A549 (cell line): Measurements from ENCODE around the gene C3orf22.

ENCODE experiments used
- CHD2 ChIP-seq: fragments of 150-350 bp; IDR thresholded peaks from 2 replicates; pipeline ENCODE4 v1.6.1; 2014; ENCODE audit warnings: low read length; ENCODE audit not compliant: partially characterized antibody
- CHD4 ChIP-seq: fragments of 200-600 bp; sonication (generic); IDR thresholded peaks from 2 replicates; pipeline ENCODE4 v1.6.1; 2016; ENCODE audit warnings: antibody characterized with exemption, mild to moderate bottlenecking, borderline replicate concordance
- JUN ChIP-seq, 2 experiments: fragments of >200 bp; sonication (Bioruptor Twin); formaldehyde crosslinking; IDR thresholded peaks; 2 replicates in 1 of 2; 3 replicates in 1 of 2; pipeline ENCODE4 v1.6.1; 2016 to 2017
- POLR2A ChIP-seq: IDR thresholded peaks from 2 replicates; pipeline ENCODE4 v1.6.1; 2012; ENCODE audit warnings: mild to moderate bottlenecking, low read length
- POLR2AphosphoS2 ChIP-seq: conservative IDR thresholded peaks from 2 replicates; pipeline ENCODE4 v1.6.1; 2012; ENCODE audit warnings: low read length, improper control_type of control experiment, inconsistent platforms
- RAD21 ChIP-seq, 2 experiments: fragments of >200 bp in 1 of 2; sonication (Bioruptor Twin) in 1 of 2; formaldehyde crosslinking in 1 of 2; IDR thresholded peaks in 1 of 2; conservative IDR thresholded peaks in 1 of 2; 2 replicates in 1 of 2; 3 replicates in 1 of 2; pipeline ENCODE4 v1.6.1; 2012 to 2018; ENCODE audit warnings: inconsistent platforms in 1 of 2
- RFX5 ChIP-seq: fragments of 450-650 bp; IDR thresholded peaks from 2 replicates; pipeline ENCODE4 v1.7.1; 2014; ENCODE audit warnings: antibody characterized with exemption, mild to moderate bottlenecking, moderate library complexity
- TF ChIP-seq, protein P1 (sequence below): fragments of >200 bp; sonication (Bioruptor Twin); formaldehyde crosslinking; IDR thresholded peaks from 3 replicates; pipeline ENCODE4 v1.5.1; 2016
- TF ChIP-seq, protein P2 (sequence below): fragments of 150-350 bp; IDR thresholded peaks from 2 replicates; pipeline ENCODE4 v1.6.1; 2014; ENCODE audit warnings: low read depth, mild to moderate bottlenecking, low read length
- TF ChIP-seq, protein P3 (sequence below): fragments of >200 bp; sonication (Bioruptor Twin); formaldehyde crosslinking; IDR thresholded peaks from 3 replicates; pipeline ENCODE4 v1.6.1; 2016
- TF ChIP-seq, protein P4 (sequence below): fragments of 200-600 bp; sonication (generic); IDR thresholded peaks from 2 replicates; pipeline ENCODE4 v1.6.1; 2016; ENCODE audit warnings: antibody characterized with exemption, mild to moderate bottlenecking, moderate library complexity
- TF ChIP-seq, protein P5 (sequence below): IDR thresholded peaks from 2 replicates; pipeline ENCODE4 v1.6.1; 2012

DNA sequence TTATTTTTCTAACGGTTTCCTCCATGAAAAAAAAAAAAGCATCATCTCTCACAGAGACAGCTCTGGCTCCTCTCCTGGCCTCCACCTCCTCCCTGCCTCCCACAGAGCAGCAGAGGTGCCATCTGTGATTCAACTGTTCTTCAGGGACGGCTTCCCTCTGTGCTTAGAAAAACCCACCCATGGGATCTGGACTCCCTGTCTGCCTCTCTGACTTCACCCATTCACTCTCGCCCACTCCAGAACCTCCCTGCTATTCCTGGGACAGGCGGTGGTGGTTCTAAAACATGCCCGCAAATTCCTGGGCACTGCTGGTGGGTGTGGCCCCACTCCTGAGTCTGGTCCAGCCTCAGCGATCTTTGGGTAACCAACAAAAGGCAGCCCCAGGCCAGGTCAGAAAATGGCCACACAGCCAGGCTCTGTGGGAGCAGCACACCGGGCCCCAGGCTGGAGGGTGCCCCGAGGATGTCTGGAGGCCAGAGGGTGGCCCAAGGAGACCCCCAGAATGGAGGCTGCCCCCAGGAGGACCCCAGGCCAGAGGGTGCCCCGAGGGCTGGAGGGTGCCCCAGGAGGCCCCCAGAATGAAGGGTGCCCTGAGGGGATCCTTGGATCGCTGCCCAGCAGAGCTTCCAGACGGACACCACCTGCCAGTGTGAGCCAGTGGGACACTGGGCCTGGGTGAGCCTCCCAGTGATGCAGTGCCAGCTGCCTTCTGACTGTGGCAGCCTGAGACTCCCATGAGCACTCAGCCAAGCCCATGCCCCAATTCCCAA lies 37.4 kb downstream of the C3orf22 start:
- TF ChIP-seq POLR2A (no peak), RAD21 (conservative IDR thresholded peaks at IDR 0.05 in 1 of 2, IDR thresholded peaks at IDR 0.05 in 1 of 2) (no peak), CHD2 (no peak), RFX5 (no peak), POLR2AphosphoS2 (no peak), CHD4 (no peak), JUN (IDR thresholded peaks at IDR 0.05) (no peak)
- TF ChIP-seq, protein P1, sequence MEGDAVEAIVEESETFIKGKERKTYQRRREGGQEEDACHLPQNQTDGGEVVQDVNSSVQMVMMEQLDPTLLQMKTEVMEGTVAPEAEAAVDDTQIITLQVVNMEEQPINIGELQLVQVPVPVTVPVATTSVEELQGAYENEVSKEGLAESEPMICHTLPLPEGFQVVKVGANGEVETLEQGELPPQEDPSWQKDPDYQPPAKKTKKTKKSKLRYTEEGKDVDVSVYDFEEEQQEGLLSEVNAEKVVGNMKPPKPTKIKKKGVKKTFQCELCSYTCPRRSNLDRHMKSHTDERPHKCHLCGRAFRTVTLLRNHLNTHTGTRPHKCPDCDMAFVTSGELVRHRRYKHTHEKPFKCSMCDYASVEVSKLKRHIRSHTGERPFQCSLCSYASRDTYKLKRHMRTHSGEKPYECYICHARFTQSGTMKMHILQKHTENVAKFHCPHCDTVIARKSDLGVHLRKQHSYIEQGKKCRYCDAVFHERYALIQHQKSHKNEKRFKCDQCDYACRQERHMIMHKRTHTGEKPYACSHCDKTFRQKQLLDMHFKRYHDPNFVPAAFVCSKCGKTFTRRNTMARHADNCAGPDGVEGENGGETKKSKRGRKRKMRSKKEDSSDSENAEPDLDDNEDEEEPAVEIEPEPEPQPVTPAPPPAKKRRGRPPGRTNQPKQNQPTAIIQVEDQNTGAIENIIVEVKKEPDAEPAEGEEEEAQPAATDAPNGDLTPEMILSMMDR = no peak
- TF ChIP-seq, protein P2, sequence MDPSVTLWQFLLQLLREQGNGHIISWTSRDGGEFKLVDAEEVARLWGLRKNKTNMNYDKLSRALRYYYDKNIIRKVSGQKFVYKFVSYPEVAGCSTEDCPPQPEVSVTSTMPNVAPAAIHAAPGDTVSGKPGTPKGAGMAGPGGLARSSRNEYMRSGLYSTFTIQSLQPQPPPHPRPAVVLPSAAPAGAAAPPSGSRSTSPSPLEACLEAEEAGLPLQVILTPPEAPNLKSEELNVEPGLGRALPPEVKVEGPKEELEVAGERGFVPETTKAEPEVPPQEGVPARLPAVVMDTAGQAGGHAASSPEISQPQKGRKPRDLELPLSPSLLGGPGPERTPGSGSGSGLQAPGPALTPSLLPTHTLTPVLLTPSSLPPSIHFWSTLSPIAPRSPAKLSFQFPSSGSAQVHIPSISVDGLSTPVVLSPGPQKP = no peak
- TF ChIP-seq, protein P3, sequence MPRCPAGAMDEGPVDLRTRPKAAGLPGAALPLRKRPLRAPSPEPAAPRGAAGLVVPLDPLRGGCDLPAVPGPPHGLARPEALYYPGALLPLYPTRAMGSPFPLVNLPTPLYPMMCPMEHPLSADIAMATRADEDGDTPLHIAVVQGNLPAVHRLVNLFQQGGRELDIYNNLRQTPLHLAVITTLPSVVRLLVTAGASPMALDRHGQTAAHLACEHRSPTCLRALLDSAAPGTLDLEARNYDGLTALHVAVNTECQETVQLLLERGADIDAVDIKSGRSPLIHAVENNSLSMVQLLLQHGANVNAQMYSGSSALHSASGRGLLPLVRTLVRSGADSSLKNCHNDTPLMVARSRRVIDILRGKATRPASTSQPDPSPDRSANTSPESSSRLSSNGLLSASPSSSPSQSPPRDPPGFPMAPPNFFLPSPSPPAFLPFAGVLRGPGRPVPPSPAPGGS = no peak
- TF ChIP-seq, protein P4, sequence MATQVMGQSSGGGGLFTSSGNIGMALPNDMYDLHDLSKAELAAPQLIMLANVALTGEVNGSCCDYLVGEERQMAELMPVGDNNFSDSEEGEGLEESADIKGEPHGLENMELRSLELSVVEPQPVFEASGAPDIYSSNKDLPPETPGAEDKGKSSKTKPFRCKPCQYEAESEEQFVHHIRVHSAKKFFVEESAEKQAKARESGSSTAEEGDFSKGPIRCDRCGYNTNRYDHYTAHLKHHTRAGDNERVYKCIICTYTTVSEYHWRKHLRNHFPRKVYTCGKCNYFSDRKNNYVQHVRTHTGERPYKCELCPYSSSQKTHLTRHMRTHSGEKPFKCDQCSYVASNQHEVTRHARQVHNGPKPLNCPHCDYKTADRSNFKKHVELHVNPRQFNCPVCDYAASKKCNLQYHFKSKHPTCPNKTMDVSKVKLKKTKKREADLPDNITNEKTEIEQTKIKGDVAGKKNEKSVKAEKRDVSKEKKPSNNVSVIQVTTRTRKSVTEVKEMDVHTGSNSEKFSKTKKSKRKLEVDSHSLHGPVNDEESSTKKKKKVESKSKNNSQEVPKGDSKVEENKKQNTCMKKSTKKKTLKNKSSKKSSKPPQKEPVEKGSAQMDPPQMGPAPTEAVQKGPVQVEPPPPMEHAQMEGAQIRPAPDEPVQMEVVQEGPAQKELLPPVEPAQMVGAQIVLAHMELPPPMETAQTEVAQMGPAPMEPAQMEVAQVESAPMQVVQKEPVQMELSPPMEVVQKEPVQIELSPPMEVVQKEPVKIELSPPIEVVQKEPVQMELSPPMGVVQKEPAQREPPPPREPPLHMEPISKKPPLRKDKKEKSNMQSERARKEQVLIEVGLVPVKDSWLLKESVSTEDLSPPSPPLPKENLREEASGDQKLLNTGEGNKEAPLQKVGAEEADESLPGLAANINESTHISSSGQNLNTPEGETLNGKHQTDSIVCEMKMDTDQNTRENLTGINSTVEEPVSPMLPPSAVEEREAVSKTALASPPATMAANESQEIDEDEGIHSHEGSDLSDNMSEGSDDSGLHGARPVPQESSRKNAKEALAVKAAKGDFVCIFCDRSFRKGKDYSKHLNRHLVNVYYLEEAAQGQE = no peak
- TF ChIP-seq, protein P5, sequence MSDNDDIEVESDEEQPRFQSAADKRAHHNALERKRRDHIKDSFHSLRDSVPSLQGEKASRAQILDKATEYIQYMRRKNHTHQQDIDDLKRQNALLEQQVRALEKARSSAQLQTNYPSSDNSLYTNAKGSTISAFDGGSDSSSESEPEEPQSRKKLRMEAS = no peak
